Testis (tissue), 2 donors: Measurements from ENCODE around the gene HEBP1.

Experiments used
- POLR2A ChIP-seq: fragments of 450-650 bp; IDR thresholded peaks from one replicate; pipeline ENCODE4 v1.6.1; 2017; ENCODE audit warnings: antibody characterized with exemption, mild to moderate bottlenecking, moderate library complexity
- TF ChIP-seq, protein P1 (sequence below), 3 experiments: fragments of 450-650 bp in 2 of 3; fragments of 200-600 bp in 1 of 3; sonication (generic) in 1 of 3; IDR thresholded peaks; one replicate each; pipeline ENCODE4 v1.5.1; 2016 to 2019; ENCODE audit warnings: antibody characterized with exemption in 3 of 3, mild to moderate bottlenecking in 2 of 3, moderate library complexity in 1 of 3

DNA sequence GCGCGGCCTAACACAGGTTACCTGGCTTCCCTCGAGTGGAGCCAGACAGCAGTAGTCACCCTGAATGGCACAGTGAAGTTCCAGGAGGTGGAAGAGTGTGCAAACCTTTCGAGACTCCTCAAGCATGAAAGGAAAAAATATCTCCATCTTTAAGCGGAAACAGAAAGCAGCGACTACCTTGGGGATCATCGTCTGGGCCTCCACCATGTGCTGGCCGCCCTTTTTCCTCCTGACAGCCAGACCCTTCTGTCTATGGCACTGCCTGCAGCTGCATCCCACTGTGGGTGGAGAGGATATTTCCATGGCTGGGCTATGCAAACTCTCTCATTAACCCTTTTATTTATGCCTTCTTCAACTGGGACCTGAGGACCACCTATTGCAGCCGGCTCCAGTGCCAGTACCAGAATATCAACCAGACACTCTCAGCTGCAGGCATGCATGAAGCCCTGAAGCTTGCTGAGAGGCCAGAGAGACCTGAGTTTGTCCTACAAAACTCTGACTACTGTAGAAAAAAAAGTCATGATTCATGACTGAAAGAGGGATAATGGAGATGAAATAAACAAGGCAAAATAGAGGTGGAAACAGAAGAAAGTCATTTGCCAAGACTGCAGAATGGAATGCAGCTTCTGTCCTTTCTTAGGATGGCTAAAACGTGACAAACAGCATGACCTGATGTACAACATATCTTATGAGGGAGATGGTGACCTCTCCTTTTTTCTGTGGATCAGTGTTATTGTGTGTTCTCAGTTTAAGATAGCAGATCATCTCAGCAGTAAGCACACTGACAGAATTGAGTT, 2.4 kb upstream of the HEBP1 start:
- TF ChIP-seq, protein P1, sequence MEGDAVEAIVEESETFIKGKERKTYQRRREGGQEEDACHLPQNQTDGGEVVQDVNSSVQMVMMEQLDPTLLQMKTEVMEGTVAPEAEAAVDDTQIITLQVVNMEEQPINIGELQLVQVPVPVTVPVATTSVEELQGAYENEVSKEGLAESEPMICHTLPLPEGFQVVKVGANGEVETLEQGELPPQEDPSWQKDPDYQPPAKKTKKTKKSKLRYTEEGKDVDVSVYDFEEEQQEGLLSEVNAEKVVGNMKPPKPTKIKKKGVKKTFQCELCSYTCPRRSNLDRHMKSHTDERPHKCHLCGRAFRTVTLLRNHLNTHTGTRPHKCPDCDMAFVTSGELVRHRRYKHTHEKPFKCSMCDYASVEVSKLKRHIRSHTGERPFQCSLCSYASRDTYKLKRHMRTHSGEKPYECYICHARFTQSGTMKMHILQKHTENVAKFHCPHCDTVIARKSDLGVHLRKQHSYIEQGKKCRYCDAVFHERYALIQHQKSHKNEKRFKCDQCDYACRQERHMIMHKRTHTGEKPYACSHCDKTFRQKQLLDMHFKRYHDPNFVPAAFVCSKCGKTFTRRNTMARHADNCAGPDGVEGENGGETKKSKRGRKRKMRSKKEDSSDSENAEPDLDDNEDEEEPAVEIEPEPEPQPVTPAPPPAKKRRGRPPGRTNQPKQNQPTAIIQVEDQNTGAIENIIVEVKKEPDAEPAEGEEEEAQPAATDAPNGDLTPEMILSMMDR (IDR thresholded peaks at IDR 0.05) = no peak
- no peak for TF ChIP-seq POLR2A
